Uterus (tissue), 2 donors: ENCODE results near the gene RTCA.

Experiments
- POLR2A ChIP-seq, 2 donors: fragments of 450-650 bp; IDR thresholded peaks; one replicate each; pipeline ENCODE4 v1.6.1; 2016; ENCODE audit warnings: antibody characterized with exemption in 2 of 2, mild to moderate bottlenecking in 1 of 2, moderate library complexity in 1 of 2
- TF ChIP-seq, protein P1 (sequence below), 4 experiments: fragments of 200-600 bp in 2 of 4; fragments of 450-650 bp in 2 of 4; sonication (generic) in 2 of 4; IDR thresholded peaks; one replicate each; pipeline ENCODE4 v1.5.1; 2016 to 2019; ENCODE audit warnings: antibody characterized with exemption in 4 of 4, mild to moderate bottlenecking in 2 of 4, moderate library complexity in 1 of 4

DNA sequence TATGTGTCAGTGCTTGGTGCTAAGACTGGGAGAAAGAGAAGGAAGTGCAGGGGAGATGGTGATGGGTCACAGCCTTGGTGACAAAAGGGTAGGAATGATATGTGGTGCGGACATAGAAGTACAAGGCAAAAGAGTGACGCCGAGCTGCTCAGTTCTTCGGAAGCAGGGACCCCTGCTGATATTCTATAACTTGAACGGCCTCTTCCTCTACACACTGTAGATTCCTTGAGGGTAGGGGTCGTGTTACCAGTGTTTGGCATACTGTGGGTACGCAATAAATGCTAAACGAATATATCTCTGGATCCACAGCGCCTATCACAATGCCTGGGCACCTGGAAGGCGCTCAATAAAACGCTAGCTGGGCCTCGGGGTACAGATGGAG, 16.9 kb upstream of the RTCA start:
- TF ChIP-seq, protein P1, sequence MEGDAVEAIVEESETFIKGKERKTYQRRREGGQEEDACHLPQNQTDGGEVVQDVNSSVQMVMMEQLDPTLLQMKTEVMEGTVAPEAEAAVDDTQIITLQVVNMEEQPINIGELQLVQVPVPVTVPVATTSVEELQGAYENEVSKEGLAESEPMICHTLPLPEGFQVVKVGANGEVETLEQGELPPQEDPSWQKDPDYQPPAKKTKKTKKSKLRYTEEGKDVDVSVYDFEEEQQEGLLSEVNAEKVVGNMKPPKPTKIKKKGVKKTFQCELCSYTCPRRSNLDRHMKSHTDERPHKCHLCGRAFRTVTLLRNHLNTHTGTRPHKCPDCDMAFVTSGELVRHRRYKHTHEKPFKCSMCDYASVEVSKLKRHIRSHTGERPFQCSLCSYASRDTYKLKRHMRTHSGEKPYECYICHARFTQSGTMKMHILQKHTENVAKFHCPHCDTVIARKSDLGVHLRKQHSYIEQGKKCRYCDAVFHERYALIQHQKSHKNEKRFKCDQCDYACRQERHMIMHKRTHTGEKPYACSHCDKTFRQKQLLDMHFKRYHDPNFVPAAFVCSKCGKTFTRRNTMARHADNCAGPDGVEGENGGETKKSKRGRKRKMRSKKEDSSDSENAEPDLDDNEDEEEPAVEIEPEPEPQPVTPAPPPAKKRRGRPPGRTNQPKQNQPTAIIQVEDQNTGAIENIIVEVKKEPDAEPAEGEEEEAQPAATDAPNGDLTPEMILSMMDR (IDR thresholded peaks at IDR 0.05): no peak
- no peak for TF ChIP-seq POLR2A (IDR thresholded peaks at IDR 0.05)
